Activated CD8-positive, alpha-beta T cell treated with anti-CD3 and anti-CD28 coated beads for 36 hours (primary cell): ENCODE measurements around the gene CHST8. TPM values are rescaled to one million over a fixed set of nuclear protein-coding genes. Genes with fewer than 3 reads are reported as not detected.

Experiments used
- ATAC-seq: fragments of 200-7000 bp; cut with Tn5 transposase; one replicate; pipeline ENCODE4 v1.10.0; 2021; ENCODE audit warnings: mild to moderate bottlenecking, moderate library complexity
- CTCF ChIA-PET: fragments of 350-600 bp; sonication (Branson Sonifier 250); formaldehyde crosslinking; loops from one replicate; lab custom pipeline; 2021; ENCODE audit warnings: antibody characterized with exemption; lab: Charles Lee
- POLR2A ChIA-PET: fragments of 350-600 bp; sonication (Branson Sonifier 250); formaldehyde crosslinking; loops from one replicate; lab custom pipeline; 2021; ENCODE audit warnings: antibody characterized with exemption; lab: Charles Lee
- DNase-seq: peaks from one replicate; pipeline ENCODE4 v3.0.0-alpha.2; 2020
- H3K27ac Mint-ChIP-seq: one replicate; pipeline ENCODE4 v1.8.0; 2021; ENCODE audit warnings: mild to moderate bottlenecking, mixed read lengths
- H3K27me3 Mint-ChIP-seq: one replicate; pipeline ENCODE4 v1.8.0; 2021; ENCODE audit warnings: mixed read lengths
- H3K36me3 Mint-ChIP-seq: one replicate; pipeline ENCODE4 v1.8.0; 2021; ENCODE audit warnings: low read depth, mixed read lengths
- H3K4me1 Mint-ChIP-seq: one replicate; pipeline ENCODE4 v1.8.0; 2021; ENCODE audit warnings: low read depth, mixed read lengths
- H3K4me3 Mint-ChIP-seq: one replicate; pipeline ENCODE4 v1.8.0; 2021; ENCODE audit warnings: mild to moderate bottlenecking, moderate library complexity, mixed read lengths
- H3K9me3 Mint-ChIP-seq: one replicate; pipeline ENCODE4 v1.8.0; 2021; ENCODE audit warnings: mixed read lengths
- CTCF ChIP-seq: fragments of 200-600 bp; IDR thresholded peaks from one replicate; pipeline ENCODE4 v1.8.0; 2022; ENCODE audit warnings: antibody characterized with exemption, mild to moderate bottlenecking
- intact Hi-C: fragments of 100-400 bp; cut with micrococcal nuclease; formaldehyde crosslinking; loops from one replicate; pipeline ENCODE4 v1.10.0; 2022
- total RNA-seq, 2 experiments: library from RNA; stranded (reverse); gene quantifications; one replicate each; pipeline ENCODE4 v1.2.3, GENCODE V29; 2021

The CHST8 gene
- total RNA-seq, 2 experiments from 2014 or later, result not detected

GRCh38 chr19:33580645-33581037 is 41.1 kb upstream of the CHST8 start:
- DNase-seq (no peak), ATAC-seq (no peak)
- ChIA-PET POLR2A (no interaction called here), CTCF (no interaction called here)
- H3K36me3 Mint-ChIP-seq, result no peaks in the 10 kb centered on the region
- intact Hi-C loops, result no loop called here
- H3K4me1 Mint-ChIP-seq, result no peaks in the 10 kb centered on the region
- H3K27ac Mint-ChIP-seq, result no peak overlapping the region
- TF ChIP-seq CTCF, result no peak
- H3K27me3 Mint-ChIP-seq, result no peaks in the 10 kb centered on the region
- H3K9me3 Mint-ChIP-seq, result peaks cover 2% of the 10 kb centered on the region
- no peak overlapping the region for H3K4me3 Mint-ChIP-seq

GRCh38 chr19:33582914-33583313 is 38.8 kb upstream of the CHST8 start:
- Mint-ChIP-seq H3K4me3 (no peak overlapping the region), H3K27me3 (peaks cover 5% of the 10 kb centered on the region), H3K4me1 (no peaks in the 10 kb centered on the region), H3K36me3 (no peaks in the 10 kb centered on the region), H3K27ac (no peak overlapping the region), H3K9me3 (peaks cover 10% of the 10 kb centered on the region)
- TF ChIP-seq CTCF, result no peak
- intact Hi-C loops, result no loop called here
- ChIA-PET CTCF (no interaction called here), POLR2A (no interaction called here)
- DNase-seq (no peak), ATAC-seq (no peak)

- H3K27ac Mint-ChIP-seq, result no peak overlapping the region
- no peak for TF ChIP-seq CTCF
- H3K4me3 Mint-ChIP-seq, result no peak overlapping the region
- peaks cover 17% of the 10 kb centered on the region for H3K9me3 Mint-ChIP-seq
- CTCF ChIA-PET, result interaction anchor here (0.6 to 0.7 kb wide), 2 partner anchors 157 to 905 kb away, joined by 3 read pairs; no protein-coding TSS in a partner anchor
- DNase-seq (no peak), ATAC-seq (no peak)
- intact Hi-C loops, result no loop called here
- H3K36me3 Mint-ChIP-seq, result no peaks in the 10 kb centered on the region
- POLR2A ChIA-PET, result no interaction called here
- no peaks in the 10 kb centered on the region for H3K4me1 Mint-ChIP-seq
- peaks cover 5% of the 10 kb centered on the region for H3K27me3 Mint-ChIP-seq
These were observed 34.6 kb upstream of the CHST8 start for GRCh38 chr19:33587150-33587549.

- POLR2A ChIA-PET, result no interaction called here
- Mint-ChIP-seq H3K9me3 (peaks cover 17% of the 10 kb centered on the region), H3K27ac (no peak overlapping the region), H3K27me3 (peaks cover 15% of the 10 kb centered on the region), H3K36me3 (no peaks in the 10 kb centered on the region), H3K4me3 (no peak overlapping the region), H3K4me1 (no peaks in the 10 kb centered on the region)
- intact Hi-C loops, result no loop called here
- CTCF ChIA-PET, result no interaction called here
- no peak for ATAC-seq
- TF ChIP-seq CTCF, result no peak
- no peak for DNase-seq
These were observed 31.5 kb upstream of the CHST8 start for GRCh38 chr19:33590224-33590623.

- no peaks in the 10 kb centered on the region for H3K4me1 Mint-ChIP-seq
- CTCF ChIA-PET, result interaction anchor here (0.7 kb wide), 1 partner anchor 165 kb away, joined by 3 read pairs; no protein-coding TSS in a partner anchor
- H3K4me3 Mint-ChIP-seq, result no peak overlapping the region
- no peak overlapping the region for H3K27ac Mint-ChIP-seq
- H3K9me3 Mint-ChIP-seq, result peaks cover under 1% of the 10 kb centered on the region
- no peak for DNase-seq
- POLR2A ChIA-PET, result no interaction called here
- peaks cover 15% of the 10 kb centered on the region for H3K27me3 Mint-ChIP-seq
- no peak for TF ChIP-seq CTCF
- H3K36me3 Mint-ChIP-seq, result no peaks in the 10 kb centered on the region
- ATAC-seq, result no peak
- intact Hi-C loops, result no loop called here
These were observed 26.0 kb upstream of the CHST8 start for GRCh38 chr19:33595783-33596182.
